Measurements from ENCODE around the gene BATF3.
A peak's percentile ranks its signal among the peaks of the same experiment; 100 is the strongest.

BATF3 gene

GRCh38 chr1:212703991-212704564 is 4.4 kb upstream of the BATF3 start:
- no peak for DNase-seq (ENCODE audit: low spot score)

GRCh38 chr1:212702672-212703071 is 3.0 kb upstream of the BATF3 start:
- DNase-seq (ENCODE audit: low spot score): no peak

DNA sequence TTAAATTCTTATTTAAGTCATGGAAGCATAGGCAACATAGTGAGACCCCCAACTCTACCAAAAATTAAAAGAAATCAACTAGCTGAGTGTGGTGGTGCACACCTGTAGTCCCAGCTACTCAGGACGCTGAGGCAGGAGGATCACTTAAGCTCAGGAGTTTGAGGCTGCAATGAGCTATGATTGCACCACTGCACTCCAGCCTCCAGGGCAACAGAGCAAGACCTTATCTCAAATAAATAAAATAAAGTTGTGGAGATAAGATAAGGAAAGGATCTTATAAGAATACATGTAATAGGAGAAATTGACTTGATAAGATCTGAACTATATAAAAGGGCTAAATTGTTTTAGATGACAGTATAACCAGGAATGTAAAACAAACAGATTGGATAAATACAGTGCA is 2.3 kb upstream of the BATF3 start:
- DNase-seq (ENCODE audit: low spot score): no peak

DNA sequence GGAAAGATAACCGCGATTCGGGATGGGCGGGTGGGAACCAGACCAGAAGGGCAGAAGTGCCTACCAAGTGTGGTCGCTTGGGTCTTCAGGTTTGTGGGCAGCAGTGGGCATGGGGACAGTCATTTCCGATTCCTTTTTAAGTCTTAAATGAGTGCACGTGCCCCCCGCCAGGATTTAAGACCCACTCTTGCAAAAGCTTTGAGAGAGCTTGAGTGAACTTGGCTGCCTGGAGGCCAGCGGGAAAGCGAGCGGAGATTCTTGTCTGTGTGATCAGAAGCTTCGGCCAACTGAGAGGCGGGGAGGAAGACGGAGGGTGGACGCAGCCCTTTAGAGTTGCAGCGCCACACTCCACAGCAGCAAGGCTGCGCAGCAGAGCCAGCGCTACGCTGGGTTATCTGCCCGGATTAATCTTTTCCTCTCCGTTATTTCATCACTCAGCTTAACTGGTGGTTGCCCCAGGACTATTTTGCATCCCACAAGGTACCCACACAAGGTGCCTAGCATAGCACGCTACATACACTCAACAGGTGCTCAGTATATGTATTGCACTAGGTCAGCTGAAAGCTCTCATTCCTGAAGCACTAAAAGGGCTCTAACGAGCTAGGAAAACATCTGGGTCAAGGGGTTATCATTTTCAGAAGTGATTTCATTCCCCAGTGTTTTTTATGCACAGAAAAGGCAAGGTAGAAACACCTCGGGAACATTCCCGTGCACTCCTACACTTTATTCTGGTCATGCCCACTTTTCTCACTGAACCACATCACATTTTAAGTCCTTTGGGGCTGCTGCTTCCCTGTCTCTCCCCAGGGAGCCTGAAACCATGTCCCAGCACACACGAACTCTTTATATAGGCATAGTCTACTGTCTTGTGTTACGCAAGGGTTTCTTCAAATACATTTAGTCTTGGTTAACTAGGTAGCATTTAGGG is 1.5 kb upstream of the BATF3 start:
- no peak for DNase-seq (ENCODE audit: low spot score)

- peak; percentile 47 for DNase-seq (ENCODE audit: low spot score)
Measured at GRCh38 chr1:212700223-212700891, 717 bp upstream of the BATF3 start.

DNA sequence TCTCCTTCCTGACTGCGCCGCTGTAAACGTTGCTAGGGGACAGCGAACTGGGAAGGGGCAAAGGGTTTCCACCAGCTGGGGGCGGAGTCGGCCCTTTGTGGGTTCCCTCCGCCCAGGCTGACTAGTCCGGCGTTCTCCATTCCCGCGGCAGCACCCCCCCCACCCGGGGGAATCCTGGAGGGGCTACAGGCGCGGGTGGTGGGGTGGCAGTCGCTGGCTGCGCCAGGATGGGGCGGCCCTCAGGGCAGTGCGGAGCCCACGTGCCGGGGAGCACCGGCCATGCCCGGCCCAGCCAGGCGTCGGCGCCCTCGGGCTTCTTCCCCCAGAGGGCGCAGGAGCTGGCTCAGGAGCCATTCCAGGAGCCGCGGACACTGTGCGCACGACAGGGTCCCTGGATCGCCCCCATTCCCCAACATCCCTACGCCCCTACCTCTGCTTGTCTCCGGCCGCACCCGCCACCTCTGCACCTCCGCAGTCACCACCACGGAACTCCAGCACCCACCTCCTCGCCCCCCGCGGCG is 476 bp downstream of the BATF3 start:
- DNase-seq (ENCODE audit: low spot score): no peak

DNA sequence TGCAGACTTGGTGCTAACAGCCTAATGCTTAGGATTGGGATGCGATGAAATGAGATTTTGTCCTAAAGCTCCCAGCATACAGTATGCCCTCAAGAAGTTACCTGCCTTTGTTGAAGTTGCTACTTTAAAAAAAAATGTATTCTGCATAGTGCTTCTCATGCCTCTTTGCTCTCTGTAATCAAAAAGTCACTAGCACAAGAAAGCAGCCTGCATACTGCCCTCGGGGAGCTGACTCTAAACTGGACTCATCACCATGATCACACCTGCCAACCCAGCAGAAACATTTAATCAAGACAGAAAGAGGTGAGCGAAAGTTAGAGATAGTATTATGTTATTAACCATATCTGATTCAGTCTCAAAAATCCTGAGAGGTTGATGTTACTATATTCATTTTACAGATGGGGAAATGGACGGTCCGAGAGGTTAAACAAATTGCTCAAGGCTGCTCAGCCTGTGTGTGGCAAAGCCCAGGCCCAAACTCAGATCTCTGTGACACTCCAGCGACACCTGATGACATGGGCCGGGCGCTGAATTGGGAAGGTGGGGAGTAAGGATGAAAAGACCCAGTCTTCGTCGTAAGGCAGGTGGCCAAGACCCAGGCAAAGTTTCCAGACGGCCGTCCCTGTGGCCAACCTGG is 1.1 kb downstream of the BATF3 start:
- DNase-seq (ENCODE audit: low spot score): no peak

- DNase-seq (ENCODE audit: low spot score): no peak
Measured at GRCh38 chr1:212696721-212697331, 2.8 kb downstream of the BATF3 start.

DNA sequence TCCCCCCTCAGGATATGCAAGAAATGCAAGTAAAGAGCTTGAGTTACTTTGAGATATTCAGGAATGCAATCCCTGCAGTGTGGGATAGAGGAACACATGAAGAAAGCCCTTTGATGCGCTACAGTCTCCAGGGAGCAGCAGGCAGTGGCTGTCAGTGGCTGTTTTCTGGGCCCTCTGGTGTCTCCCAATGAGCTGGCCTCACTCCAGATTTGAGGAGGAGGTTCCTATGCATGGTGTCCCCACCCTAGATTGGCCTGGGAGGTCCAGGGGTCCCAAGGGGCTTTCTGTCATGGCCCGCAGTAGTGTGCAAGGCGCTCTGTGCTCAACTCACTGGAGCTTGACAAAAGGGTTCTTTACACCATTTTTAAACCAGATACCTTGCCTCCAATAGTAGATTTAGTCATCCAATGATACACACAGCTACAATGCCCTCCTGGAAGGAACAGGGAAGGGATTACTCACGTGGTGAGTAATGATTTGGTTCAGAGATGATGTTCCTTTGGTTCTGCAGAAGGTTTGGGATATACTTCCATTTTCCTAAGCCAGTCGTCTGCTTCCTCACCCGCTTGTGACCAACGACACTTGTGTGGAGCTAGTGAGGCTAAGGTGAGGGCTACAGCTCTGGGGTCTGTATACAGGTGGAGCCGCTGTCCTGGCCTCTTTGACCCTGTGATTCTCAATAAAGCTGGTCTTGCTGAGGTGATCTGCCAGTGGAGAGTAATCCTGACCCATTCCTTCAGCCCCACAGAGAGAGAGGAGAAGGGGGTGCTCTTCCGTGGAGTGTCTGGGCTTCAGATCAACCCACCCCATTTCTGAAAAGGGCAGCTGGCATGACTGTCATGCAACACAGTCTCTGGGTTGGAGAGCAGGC is 6.6 kb downstream of the BATF3 start:
- DNase-seq (ENCODE audit: low spot score): no peak

- DNase-seq (ENCODE audit: low spot score): no peak
Measured at GRCh38 chr1:212691561-212692071, 8.0 kb downstream of the BATF3 start.

- DNase-seq (ENCODE audit: low spot score): no peak
Measured at GRCh38 chr1:212690816-212691403, 8.7 kb downstream of the BATF3 start.

- no peak for DNase-seq (ENCODE audit: low spot score)
Measured at GRCh38 chr1:212689758-212690529, 9.7 kb downstream of the BATF3 start.

DNA sequence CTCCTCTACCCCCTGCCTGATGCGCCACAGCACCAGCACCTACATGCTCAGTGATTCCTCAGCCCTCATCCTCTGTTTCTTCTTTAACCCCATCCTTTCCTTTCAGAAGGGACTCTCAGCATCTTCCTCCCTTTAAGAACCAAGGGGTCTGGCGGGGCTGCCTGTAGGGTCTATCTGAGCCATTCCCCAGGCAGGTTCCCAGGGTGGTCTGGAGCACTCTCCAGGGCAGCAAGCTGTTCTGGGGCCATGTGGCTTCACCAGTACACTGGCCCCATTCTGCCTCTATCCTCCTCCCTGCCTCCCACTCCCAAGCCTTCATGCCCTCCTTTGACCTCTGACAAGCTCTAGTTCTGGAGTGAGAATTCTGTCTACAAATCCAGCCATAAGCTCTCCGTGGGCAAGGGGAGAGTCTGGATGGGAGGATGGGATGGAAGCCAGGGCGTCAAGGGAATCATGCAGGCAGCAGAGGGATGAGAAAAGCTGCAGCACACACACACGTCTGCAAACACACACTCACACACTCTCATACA is 10.4 kb downstream of the BATF3 start:
- DNase-seq (ENCODE audit: low spot score): no peak

DNA sequence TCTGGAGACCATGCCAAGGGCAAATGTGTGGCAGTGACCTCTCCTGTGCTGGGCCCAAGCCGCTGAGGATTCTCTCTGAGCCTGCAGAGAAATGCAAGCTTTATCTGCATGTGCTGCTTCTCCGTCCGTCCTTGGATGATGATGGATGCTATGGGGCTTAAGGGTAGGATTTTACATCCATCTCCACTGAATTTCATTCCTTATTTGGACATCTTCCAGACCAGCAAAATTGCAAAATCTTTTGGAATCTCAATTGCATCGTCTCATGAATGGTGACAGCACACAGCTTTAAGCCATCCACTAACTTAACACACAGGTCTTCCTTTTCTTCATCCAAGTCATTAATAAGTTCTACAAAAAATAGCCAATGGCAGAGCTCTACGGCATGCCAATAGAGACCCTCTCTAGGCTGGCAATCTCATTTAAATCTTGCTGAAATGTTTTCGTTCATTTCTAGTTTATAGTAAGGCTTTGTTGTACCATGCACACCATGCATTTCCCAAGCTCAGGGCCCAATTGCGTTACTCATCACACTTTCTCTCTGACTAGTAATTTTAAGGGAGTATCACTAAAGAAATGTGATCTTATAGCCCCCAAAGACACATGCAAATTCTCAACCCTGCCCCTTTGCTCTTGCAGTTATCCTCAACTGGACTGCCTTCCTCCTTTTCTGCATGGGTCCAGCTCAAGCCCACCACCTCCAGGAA is 11.1 kb downstream of the BATF3 start:
- no peak for DNase-seq (ENCODE audit: low spot score)

GRCh38 chr1:212687811-212688210 is 11.8 kb downstream of the BATF3 start:
- no peak for DNase-seq (ENCODE audit: low spot score)

GRCh38 chr1:212686591-212686990 is 13.0 kb downstream of the BATF3 start:
- no peak for DNase-seq (ENCODE audit: low spot score)

DNA sequence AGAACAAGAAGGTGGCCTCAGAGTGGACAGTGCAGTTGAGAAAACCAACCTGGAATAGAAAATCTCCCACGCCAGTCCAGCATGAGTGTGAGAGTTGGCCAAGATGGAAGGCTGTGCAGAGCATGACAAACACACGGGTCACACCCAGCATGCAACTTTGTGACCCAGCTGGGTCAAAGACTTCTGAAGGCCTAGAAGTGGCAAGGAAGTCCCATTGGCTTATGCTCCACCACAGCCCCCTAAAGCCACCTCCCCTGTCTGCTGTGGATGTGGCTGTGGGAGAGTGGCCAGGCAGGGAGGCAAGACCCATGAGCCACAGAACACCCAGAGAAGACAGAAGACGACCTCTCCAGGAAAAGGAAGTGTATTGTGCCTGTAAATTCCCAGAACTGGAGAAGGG is 13.6 kb downstream of the BATF3 start:
- DNase-seq (ENCODE audit: low spot score): no peak

DNA sequence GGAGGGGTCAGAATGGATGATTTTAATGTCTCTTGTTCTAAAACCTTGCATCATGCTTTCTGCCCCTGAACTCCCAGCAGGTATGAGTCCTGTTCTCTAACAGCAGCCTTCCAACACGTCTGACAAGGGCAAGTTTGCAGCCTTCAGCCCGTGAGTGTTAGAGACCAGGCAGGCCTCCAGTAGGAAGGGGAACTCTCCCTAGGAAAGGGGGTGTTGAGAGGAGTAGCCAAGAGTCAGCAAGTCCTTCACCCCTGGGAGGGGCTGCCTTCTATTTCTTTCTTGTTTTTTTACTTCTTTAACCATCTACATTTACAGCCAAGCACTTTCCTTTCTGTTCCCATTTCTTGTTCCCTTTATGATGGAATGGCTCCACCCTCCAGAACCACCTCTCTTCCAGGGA is 14.2 kb downstream of the BATF3 start:
- DNase-seq (ENCODE audit: low spot score): no peak
